ENCODE measurements around the gene APCS. TPM values are rescaled to one million over a fixed set of nuclear protein-coding genes. Genes with fewer than 3 reads are reported as not detected.

APCS gene
- total RNA-seq, 3 donors from 2014 or later (not counting 1 experiment from before 2014, with no cell fraction given) = not detected

DNA sequence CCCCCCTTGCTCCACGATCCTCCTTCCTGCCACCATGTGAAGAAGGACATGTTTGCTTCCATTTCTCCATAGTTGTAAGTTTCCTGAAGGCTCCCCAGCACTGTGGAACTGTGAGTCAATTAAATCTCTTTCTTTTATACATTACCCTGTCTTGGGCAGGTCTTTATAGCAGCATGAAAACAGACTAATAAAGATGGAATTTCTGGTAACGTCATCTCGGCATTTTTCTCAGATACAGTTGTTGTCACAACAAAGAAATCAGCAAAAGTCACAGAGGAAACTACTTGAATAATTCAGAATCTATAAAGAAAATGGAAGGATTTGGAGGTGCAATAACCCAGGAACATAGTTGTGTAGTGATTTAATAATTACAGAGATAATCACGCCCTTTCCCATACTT, 4.4 kb downstream of the APCS start:
- H3K27me3 ChIP-seq (ENCODE audit: control insufficient read depth, insufficient read depth, low read length) = peaks cover 3% of the 10 kb centered on the region
- intact Hi-C loops (cut with micrococcal nuclease) = no loop called here
- DNase-seq = no peak
- Mint-ChIP-seq H3K4me3 (no peak overlapping the region), H3K36me3 (no peaks in the 10 kb centered on the region), H3K27ac (no peak overlapping the region), H3K27me3 (ENCODE audit: low read depth in 2 of 2) (peaks cover 14 to 45% of the 10 kb centered on the region in 2 donors), H3K4me1 (no peaks in the 10 kb centered on the region), H3K9me3 (no peaks in the 10 kb centered on the region)
- H3K36me3 ChIP-seq (ENCODE audit: control insufficient read depth, insufficient read depth, low read length) = no peaks in the 10 kb centered on the region
- no peaks in the 10 kb centered on the region for H3K4me1 ChIP-seq (ENCODE audit: control insufficient read depth, insufficient read depth, low read length)
- 100% methylated on average over 1 of the region's 4 CpGs for WGBS (ENCODE audit: insufficient coverage)
- no peak overlapping the region for H3K4me3 ChIP-seq (ENCODE audit: low read length)
- ATAC-seq = no peak
- H3K27ac ChIP-seq (ENCODE audit: low read length) = no peak overlapping the region
- TF ChIP-seq, protein P1, sequence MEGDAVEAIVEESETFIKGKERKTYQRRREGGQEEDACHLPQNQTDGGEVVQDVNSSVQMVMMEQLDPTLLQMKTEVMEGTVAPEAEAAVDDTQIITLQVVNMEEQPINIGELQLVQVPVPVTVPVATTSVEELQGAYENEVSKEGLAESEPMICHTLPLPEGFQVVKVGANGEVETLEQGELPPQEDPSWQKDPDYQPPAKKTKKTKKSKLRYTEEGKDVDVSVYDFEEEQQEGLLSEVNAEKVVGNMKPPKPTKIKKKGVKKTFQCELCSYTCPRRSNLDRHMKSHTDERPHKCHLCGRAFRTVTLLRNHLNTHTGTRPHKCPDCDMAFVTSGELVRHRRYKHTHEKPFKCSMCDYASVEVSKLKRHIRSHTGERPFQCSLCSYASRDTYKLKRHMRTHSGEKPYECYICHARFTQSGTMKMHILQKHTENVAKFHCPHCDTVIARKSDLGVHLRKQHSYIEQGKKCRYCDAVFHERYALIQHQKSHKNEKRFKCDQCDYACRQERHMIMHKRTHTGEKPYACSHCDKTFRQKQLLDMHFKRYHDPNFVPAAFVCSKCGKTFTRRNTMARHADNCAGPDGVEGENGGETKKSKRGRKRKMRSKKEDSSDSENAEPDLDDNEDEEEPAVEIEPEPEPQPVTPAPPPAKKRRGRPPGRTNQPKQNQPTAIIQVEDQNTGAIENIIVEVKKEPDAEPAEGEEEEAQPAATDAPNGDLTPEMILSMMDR (IDR thresholded peaks at IDR 0.05) = no peak
- no peaks in the 10 kb centered on the region for H3K9me3 ChIP-seq (ENCODE audit: control insufficient read depth, insufficient read depth, low read length)

GRCh38 chr1:159594625-159595405, 7.2 kb downstream of the APCS start:
- Mint-ChIP-seq H3K9me3 (no peaks in the 10 kb centered on the region), H3K4me1 (no peaks in the 10 kb centered on the region), H3K27ac (no peak overlapping the region), H3K4me3 (no peak overlapping the region), H3K27me3 (ENCODE audit: low read depth in 2 of 2) (peaks cover 26 to 49% of the 10 kb centered on the region in 2 donors), H3K36me3 (no peaks in the 10 kb centered on the region)
- peaks cover 3% of the 10 kb centered on the region for H3K27me3 ChIP-seq (ENCODE audit: control insufficient read depth, insufficient read depth, low read length)
- no peak for DNase-seq
- no peaks in the 10 kb centered on the region for H3K36me3 ChIP-seq (ENCODE audit: control insufficient read depth, insufficient read depth, low read length)
- TF ChIP-seq, protein P1 (IDR thresholded peaks at IDR 0.05) = no peak
- no peak overlapping the region for H3K27ac ChIP-seq (ENCODE audit: low read length)
- no peak for ATAC-seq
- intact Hi-C loops (cut with micrococcal nuclease) = no loop called here
- no peaks in the 10 kb centered on the region for H3K4me1 ChIP-seq (ENCODE audit: control insufficient read depth, insufficient read depth, low read length)
- H3K9me3 ChIP-seq (ENCODE audit: control insufficient read depth, insufficient read depth, low read length) = no peaks in the 10 kb centered on the region
- no peak overlapping the region for H3K4me3 ChIP-seq (ENCODE audit: low read length)
- 26% methylated on average over 6 of the region's 6 CpGs for WGBS (ENCODE audit: insufficient coverage)

DNA sequence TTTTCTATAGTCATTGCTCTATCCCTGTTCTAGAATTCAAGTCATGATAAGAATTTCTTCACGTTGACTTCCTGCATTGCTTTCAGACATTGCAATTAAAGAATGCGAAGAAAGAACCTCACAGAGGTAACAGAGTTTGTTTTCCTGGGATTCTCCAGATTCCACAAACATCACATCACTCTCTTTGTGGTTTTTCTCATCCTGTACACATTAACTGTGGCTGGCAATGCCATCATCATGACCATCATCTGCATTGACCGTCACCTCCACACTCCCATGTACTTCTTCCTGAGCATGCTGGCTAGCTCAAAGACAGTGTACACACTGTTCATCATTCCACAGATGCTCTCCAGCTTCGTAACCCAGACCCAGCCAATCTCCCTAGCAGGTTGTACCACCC, 10.6 kb downstream of the APCS start:
- ATAC-seq (no peak), DNase-seq (no peak)
- peaks cover 2% of the 10 kb centered on the region for H3K27me3 ChIP-seq (ENCODE audit: control insufficient read depth, insufficient read depth, low read length)
- H3K27ac Mint-ChIP-seq = no peak overlapping the region
- intact Hi-C loops (cut with micrococcal nuclease) = no loop called here
- 77% methylated on average over 4 of the region's 4 CpGs for WGBS (ENCODE audit: insufficient coverage)
- no peak overlapping the region for H3K4me3 ChIP-seq (ENCODE audit: low read length)
- peaks cover 30 to 43% of the 10 kb centered on the region in 2 donors for H3K27me3 Mint-ChIP-seq (ENCODE audit: low read depth in 2 of 2)
- TF ChIP-seq, protein P1 (IDR thresholded peaks at IDR 0.05) = no peak
- H3K9me3 Mint-ChIP-seq = no peaks in the 10 kb centered on the region
- H3K27ac ChIP-seq (ENCODE audit: low read length) = no peak overlapping the region
- H3K36me3 ChIP-seq (ENCODE audit: control insufficient read depth, insufficient read depth, low read length) = no peaks in the 10 kb centered on the region
- no peaks in the 10 kb centered on the region for H3K36me3 Mint-ChIP-seq
- no peaks in the 10 kb centered on the region for H3K4me1 ChIP-seq (ENCODE audit: control insufficient read depth, insufficient read depth, low read length)
- H3K4me1 Mint-ChIP-seq = no peaks in the 10 kb centered on the region
- no peak overlapping the region for H3K4me3 Mint-ChIP-seq
- no peaks in the 10 kb centered on the region for H3K9me3 ChIP-seq (ENCODE audit: control insufficient read depth, insufficient read depth, low read length)

- Mint-ChIP-seq H3K4me3 (no peak overlapping the region), H3K36me3 (no peaks in the 10 kb centered on the region), H3K27ac (no peak overlapping the region), H3K4me1 (no peaks in the 10 kb centered on the region), H3K9me3 (peaks cover 0 to 2% of the 10 kb centered on the region in 2 donors), H3K27me3 (ENCODE audit: low read depth in 2 of 2) (peaks cover 25 to 29% of the 10 kb centered on the region in 2 donors)
- TF ChIP-seq, protein P1 (IDR thresholded peaks at IDR 0.05) = no peak
- intact Hi-C loops (cut with micrococcal nuclease) = no loop called here
- no peaks in the 10 kb centered on the region for H3K9me3 ChIP-seq (ENCODE audit: control insufficient read depth, insufficient read depth, low read length)
- no peaks in the 10 kb centered on the region for H3K36me3 ChIP-seq (ENCODE audit: control insufficient read depth, insufficient read depth, low read length)
- no peaks in the 10 kb centered on the region for H3K27me3 ChIP-seq (ENCODE audit: control insufficient read depth, insufficient read depth, low read length)
- no peak overlapping the region for H3K27ac ChIP-seq (ENCODE audit: low read length)
- 47% methylated on average over 2 of the region's 3 CpGs for WGBS (ENCODE audit: insufficient coverage)
- no peaks in the 10 kb centered on the region for H3K4me1 ChIP-seq (ENCODE audit: control insufficient read depth, insufficient read depth, low read length)
- no peak overlapping the region for H3K4me3 ChIP-seq (ENCODE audit: low read length)
- no peak for DNase-seq
- no peak for ATAC-seq
These were observed 13.3 kb downstream of the APCS start for GRCh38 chr1:159600894-159601293.
